NCI-H2081 (cell line): ENCODE data around the gene CST9.
"Not testable (repeated sequence)": the region's sequence is repeated elsewhere in the genome, so short reads cannot be mapped to it uniquely, and the experiment has no call there.

Experiments used
- DNase-seq, 2 experiments: peaks; one replicate each; lab custom pipeline; 2025; lab: John Stamatoyannopoulos, UW

The CST9 gene

GRCh38 chr20:23637282-23638221 lies 31.8 kb upstream of the CST9 start, which contains the start of gene CST3:
Gene CST3, minus strand, starts transcription at chr20:23637955. Its CDS starts 93 bp downstream, at chr20:23637862.
- peak; percentile 77 to 86 for DNase-seq

GRCh38 chr20:23636908-23637281 lies 31.2 kb upstream of the CST9 start:
- DNase-seq, result no peak

GRCh38 chr20:23636182-23636907 lies 30.6 kb upstream of the CST9 start:
- DNase-seq, result no peak

GRCh38 chr20:23635768-23636090 lies 30.0 kb upstream of the CST9 start:
- not testable (repeated sequence) for DNase-seq

- no peak for DNase-seq
These were observed 29.5 kb upstream of the CST9 start for GRCh38 chr20:23634985-23635767.

- DNase-seq, result no peak
These were observed 28.5 kb upstream of the CST9 start for GRCh38 chr20:23634044-23634801.

GRCh38 chr20:23632711-23633573 lies 27.2 kb upstream of the CST9 start:
- DNase-seq, result no peak

- DNase-seq, result no peak
These were observed 26.4 kb upstream of the CST9 start for GRCh38 chr20:23631981-23632710.

GRCh38 chr20:23631226-23631822 lies 25.6 kb upstream of the CST9 start:
- DNase-seq, result no peak

GRCh38 chr20:23630392-23630849 lies 24.7 kb upstream of the CST9 start:
- DNase-seq, result no peak

- DNase-seq, result no peak
These were observed 24.1 kb upstream of the CST9 start for GRCh38 chr20:23629542-23630391.

- no peak for DNase-seq
These were observed 23.4 kb upstream of the CST9 start for GRCh38 chr20:23629017-23629541.

- no peak for DNase-seq
These were observed 22.8 kb upstream of the CST9 start for GRCh38 chr20:23628402-23629016.

GRCh38 chr20:23627501-23627900 lies 21.8 kb upstream of the CST9 start:
- DNase-seq, result no peak

GRCh38 chr20:23626040-23626620 lies 20.4 kb upstream of the CST9 start:
- no peak for DNase-seq

GRCh38 chr20:23625236-23625964 lies 19.7 kb upstream of the CST9 start:
- DNase-seq, result no peak

- DNase-seq, result no peak
These were observed 18.6 kb upstream of the CST9 start for GRCh38 chr20:23624324-23624691.
